ENCODE measurements around the gene DEPDC1B. TPM values are rescaled to one million over a fixed set of nuclear protein-coding genes. Genes with fewer than 3 reads are reported as not detected.
"Not testable (repeated sequence)": the region's sequence is repeated elsewhere in the genome, so short reads cannot be mapped to it uniquely, and the experiment has no call there.

DEPDC1B gene
- total RNA-seq, 1 experiment from 2014 or later = 31.4 TPM

DNA sequence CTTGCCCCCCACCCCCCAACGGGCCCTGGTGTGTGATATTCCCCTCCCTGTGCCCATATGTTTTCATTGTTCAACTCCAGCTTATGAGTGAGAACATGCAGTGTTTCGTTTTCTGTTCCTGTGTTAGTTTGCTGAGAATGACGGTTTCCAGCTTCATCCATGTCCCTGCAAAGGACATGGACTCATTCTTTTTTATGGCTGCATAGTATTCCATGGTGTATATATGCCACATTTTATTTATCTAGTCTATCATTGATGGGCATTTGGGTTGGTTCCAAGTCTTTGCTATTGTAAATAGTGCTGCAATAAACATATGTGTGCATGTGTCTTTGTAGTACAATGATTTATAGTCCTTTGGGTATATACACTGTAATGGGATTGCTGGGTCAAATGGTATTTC lies 11.9 kb upstream of the DEPDC1B start:
- not testable (repeated sequence) for H3K9me3 ChIP-seq (replicated peaks); H3K27ac ChIP-seq; H3K36me3 ChIP-seq; H3K4me3 ChIP-seq; DNase-seq; H3K4me1 ChIP-seq; H3K27me3 ChIP-seq

DNA sequence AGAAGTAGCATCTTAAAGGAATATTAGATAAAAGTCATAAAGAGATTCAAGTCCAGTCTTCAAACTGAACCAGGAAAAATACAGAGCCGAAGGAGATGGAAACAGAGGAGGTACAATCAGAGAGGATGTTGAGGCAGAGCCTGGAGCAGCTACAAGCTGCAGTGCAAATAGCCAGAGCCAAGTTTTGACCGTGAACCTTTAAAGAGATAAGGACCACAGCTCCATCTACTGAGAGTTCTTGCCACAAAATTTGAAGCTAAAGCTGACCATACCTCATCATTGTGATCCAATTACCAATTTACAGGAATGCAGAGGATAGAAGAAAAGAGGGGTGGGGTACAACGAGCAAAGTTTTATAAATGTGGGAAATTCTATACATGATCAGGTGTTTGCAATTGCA lies 10.4 kb upstream of the DEPDC1B start:
- H3K9me3 ChIP-seq (replicated peaks) = no peaks in the 10 kb centered on the region
- H3K27me3 ChIP-seq = no peaks in the 10 kb centered on the region
- no peak overlapping the region for H3K4me3 ChIP-seq
- H3K27ac ChIP-seq = no peak overlapping the region
- no peaks in the 10 kb centered on the region for H3K36me3 ChIP-seq
- DNase-seq = no peak
- H3K4me1 ChIP-seq = no peaks in the 10 kb centered on the region

DNA sequence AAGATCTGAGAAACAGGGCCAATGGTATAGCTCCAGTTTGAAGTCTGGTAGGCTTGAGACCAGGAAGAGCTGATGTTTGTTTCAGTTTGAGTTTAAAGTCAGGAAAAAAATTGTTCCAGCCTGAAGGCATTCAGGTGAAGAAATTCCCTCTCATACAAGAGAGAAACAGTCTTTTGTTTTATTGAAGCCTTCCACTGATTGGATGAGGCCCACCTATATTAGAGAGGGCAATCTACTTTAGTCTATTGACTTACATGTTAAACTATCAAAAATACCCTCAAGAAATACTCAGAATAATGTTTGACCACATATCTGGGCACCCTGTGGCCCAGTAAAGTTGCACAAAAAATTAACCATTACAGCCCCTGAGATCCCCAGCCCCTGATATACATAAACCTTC lies 5.2 kb upstream of the DEPDC1B start:
- H3K27me3 ChIP-seq = no peaks in the 10 kb centered on the region
- no peak for DNase-seq
- H3K4me3 ChIP-seq = no peak overlapping the region
- H3K36me3 ChIP-seq = no peaks in the 10 kb centered on the region
- H3K4me1 ChIP-seq = peaks cover 4% of the 10 kb centered on the region
- no peak overlapping the region for H3K27ac ChIP-seq
- H3K9me3 ChIP-seq (replicated peaks) = no peaks in the 10 kb centered on the region

DNA sequence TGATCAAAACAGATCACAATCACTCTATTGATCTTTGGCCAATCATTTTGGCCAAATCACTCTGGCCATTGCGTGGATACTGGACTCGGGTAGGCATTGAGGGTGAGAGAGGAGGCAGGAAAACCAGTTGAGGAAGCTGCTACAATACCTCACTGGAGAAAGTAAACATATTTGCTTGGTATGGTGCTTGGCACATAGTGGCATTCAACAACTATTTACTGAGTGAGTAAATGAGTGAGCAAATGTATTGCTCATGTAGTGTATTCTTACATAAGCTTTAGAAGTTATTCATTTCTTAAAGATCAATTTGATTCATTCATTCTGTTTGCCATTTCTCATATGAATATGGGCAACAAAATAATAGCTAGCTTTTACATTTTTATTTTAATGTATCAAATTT lies 4.0 kb upstream of the DEPDC1B start:
- Histone ChIP-seq H3K9me3 (replicated peaks) (no peaks in the 10 kb centered on the region), H3K4me1 (peaks cover 4% of the 10 kb centered on the region), H3K36me3 (no peaks in the 10 kb centered on the region), H3K4me3 (no peak overlapping the region), H3K27me3 (no peaks in the 10 kb centered on the region), H3K27ac (no peak overlapping the region)
- no peak for DNase-seq

DNA sequence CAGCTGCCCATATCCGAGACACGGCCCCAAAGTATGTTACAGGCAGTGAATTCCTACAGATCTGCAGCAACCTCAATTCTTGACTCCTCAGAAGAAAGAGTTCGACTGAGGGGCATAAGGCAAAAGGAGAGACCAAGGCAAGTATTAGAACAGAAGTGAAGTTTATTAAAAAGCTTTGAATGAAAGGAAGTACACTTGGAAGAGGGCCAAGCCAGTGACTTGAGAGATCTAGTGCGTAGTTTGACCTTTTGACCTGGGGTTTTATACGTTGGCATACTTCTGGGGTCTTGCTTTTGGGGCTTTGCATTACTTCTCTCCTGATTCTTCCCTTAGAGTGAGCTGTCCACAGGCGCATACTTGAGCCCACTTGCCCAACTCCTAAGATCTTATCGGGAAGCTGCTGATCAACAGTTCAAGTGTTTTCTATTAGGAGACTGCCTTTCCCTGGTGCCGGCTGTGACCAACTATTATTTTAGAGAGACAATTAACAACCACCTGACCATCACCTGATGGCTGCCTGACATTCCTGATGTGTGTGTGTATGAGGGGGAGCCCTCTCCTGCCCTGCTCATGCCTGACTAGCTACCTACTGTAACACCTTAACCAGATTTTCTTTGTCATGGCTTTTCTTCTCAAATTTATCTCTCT lies 1.5 kb upstream of the DEPDC1B start:
- Histone ChIP-seq H3K36me3 (no peaks in the 10 kb centered on the region), H3K9me3 (replicated peaks) (no peaks in the 10 kb centered on the region), H3K4me3 (peak overlapping the region; percentile 79; the same call in 1 of the 2 replicates), H3K27ac (no peak overlapping the region), H3K27me3 (no peaks in the 10 kb centered on the region), H3K4me1 (peaks cover 7% of the 10 kb centered on the region)
- peak in 1 of 2 experiments; percentile 22 for DNase-seq

DNA sequence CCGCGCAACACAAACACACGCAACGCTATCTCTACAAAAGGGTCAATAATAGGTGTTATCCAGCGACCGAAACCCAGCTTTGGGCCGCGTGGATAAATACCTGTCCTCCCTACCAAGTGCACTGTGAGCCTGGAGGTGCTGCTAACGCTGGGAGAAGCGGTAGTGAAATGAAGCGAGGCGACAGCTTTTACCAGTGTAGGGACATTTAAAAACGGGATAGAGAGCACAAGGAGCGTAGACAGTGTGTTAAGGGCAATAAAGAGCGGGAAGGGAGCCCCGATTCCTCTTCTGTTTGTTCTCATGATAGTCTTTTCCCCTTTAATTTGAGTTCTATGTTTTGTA lies 421 bp upstream of the DEPDC1B start:
- Histone ChIP-seq H3K4me1 (peaks cover 7% of the 10 kb centered on the region), H3K9me3 (replicated peaks) (no peaks in the 10 kb centered on the region), H3K36me3 (no peaks in the 10 kb centered on the region), H3K4me3 (peak overlapping the region; percentile 79), H3K27me3 (no peaks in the 10 kb centered on the region), H3K27ac (peak overlapping the region; percentile 92)
- DNase-seq = peak in 1 of 2 experiments; percentile 50

DNA sequence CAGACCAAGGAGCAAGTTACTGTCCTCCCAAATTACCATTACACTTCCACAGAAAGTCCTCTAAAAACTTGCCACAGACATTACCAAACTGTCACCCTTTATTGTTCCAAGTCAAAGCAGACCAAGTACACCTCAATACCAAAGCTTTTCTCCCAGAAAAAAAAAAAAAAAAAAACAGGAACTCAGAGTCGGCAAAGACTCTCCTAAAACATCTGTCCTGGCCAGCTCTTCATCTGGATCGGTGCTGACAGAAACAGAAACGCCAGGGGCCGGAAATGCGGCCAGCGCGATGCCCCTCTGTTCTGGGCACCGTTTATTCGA lies 718 bp downstream of the DEPDC1B start:
- DNase-seq = no peak
- peak overlapping the region; percentile 79 for H3K4me3 ChIP-seq
- no peaks in the 10 kb centered on the region for H3K9me3 ChIP-seq (replicated peaks)
- H3K4me1 ChIP-seq = peaks cover 7% of the 10 kb centered on the region
- peak overlapping the region; percentile 92 for H3K27ac ChIP-seq
- no peaks in the 10 kb centered on the region for H3K27me3 ChIP-seq
- H3K36me3 ChIP-seq = no peaks in the 10 kb centered on the region

DNA sequence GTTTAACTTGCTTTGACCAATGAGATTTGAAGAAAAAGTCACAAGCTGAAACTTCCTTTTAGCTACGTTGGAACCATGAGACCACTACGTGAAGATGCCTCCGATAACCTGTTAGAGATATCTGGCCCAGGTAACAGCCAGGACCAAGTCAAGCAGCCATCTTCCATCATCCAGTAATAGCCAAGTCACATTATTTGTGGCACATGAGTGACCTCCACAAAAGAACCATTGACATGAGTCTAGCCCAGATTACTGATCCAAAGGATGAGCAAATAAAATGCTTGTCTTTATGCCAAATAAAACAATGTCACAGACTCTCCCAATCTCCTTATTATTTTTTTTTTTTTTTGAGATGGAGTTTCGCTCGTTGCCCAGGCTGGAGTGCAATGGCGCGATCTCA lies 1.6 kb downstream of the DEPDC1B start:
- H3K4me1 ChIP-seq = peaks cover 7% of the 10 kb centered on the region
- no peak overlapping the region for H3K27ac ChIP-seq
- no peaks in the 10 kb centered on the region for H3K9me3 ChIP-seq (replicated peaks)
- H3K4me3 ChIP-seq = no peak overlapping the region
- DNase-seq = no peak
- no peaks in the 10 kb centered on the region for H3K27me3 ChIP-seq
- no peaks in the 10 kb centered on the region for H3K36me3 ChIP-seq

DNA sequence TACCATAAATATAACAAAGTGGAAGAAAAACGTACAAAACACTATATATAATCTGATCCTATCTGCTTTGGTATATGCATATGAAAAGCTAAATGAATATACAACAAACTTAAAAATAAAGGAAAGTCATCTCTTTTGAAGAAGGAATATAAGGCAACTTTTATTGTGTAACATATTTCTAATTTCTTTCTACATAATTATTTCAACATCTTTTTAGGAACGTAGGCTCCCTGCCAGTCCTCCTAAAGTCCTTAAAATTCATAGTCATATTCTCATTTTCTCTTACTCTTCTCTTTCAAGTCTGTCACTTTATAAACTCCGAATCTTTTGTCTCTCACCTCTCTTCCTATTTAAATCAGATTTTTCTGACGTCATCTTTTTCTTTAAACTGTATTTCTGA lies 9.6 kb downstream of the DEPDC1B start:
- H3K27me3 ChIP-seq = no peaks in the 10 kb centered on the region
- H3K36me3 ChIP-seq = peaks cover 11% of the 10 kb centered on the region
- no peak overlapping the region for H3K27ac ChIP-seq
- DNase-seq = no peak
- no peak overlapping the region for H3K4me3 ChIP-seq
- H3K4me1 ChIP-seq = no peaks in the 10 kb centered on the region
- no peaks in the 10 kb centered on the region for H3K9me3 ChIP-seq (replicated peaks)

DNA sequence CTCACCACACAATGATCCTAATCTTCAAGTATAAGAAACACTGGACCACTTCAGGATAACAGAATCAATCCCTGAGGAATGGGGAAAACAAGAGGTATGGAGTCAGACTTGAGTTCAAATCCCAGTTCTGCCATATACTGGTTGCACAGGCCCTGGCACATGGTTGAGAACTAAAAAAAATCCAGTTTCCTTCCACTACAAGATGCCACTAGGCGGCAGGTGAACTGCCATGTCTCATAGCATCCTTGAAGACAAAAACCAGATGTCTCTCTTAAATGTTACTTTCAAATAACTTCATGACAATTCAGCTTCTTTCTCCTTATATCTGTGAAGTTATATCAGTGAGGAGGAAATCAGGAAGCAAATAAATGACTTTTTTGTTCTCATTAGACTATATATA lies 11.0 kb downstream of the DEPDC1B start:
- no peaks in the 10 kb centered on the region for H3K27me3 ChIP-seq
- no peaks in the 10 kb centered on the region for H3K4me1 ChIP-seq
- H3K4me3 ChIP-seq = no peak overlapping the region
- H3K9me3 ChIP-seq (replicated peaks) = no peaks in the 10 kb centered on the region
- H3K27ac ChIP-seq = no peak overlapping the region
- peaks cover 15% of the 10 kb centered on the region for H3K36me3 ChIP-seq
- no peak for DNase-seq

DNA sequence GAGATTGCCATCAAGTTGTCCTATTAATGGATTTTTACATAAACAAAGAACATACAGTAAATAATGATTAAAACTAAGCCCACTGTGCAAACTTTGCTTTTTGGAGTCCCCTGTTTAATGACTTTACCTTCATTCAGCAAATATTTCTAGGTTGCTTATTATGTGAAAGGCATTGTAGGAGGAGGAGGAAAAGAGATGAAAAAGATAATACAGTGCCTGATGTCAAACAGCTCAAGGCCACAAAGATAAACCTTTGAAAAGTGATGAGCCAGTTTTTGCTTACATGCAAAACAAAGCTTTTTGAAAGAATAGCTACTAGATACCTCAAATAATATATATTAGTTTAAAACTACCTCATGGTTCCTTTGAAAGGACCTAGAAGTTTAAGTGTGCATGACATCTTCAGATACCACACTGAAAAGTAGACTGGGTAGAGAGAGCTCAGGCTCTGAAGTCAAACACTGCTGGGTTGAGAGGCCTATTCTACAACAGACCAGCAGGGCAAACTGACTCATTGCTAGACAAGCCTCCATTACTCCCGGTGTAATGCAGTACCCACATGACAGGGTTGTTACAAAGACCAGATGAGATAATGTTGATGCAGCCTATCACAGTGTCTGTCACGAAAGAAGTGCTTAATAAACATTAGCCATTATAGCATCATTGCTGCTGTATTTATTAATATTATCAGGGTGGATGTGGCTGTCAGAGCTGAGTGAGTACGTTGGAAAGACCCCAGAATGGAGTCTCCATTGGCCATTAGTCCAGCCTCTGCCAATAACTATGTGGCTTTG lies 11.8 kb downstream of the DEPDC1B start:
- no peaks in the 10 kb centered on the region for H3K4me1 ChIP-seq
- H3K27ac ChIP-seq = no peak overlapping the region
- no peaks in the 10 kb centered on the region for H3K27me3 ChIP-seq
- H3K9me3 ChIP-seq (replicated peaks) = no peaks in the 10 kb centered on the region
- H3K4me3 ChIP-seq = no peak overlapping the region
- DNase-seq = peak in 1 of 2 experiments; percentile 26
- H3K36me3 ChIP-seq = peaks cover 15% of the 10 kb centered on the region

DNA sequence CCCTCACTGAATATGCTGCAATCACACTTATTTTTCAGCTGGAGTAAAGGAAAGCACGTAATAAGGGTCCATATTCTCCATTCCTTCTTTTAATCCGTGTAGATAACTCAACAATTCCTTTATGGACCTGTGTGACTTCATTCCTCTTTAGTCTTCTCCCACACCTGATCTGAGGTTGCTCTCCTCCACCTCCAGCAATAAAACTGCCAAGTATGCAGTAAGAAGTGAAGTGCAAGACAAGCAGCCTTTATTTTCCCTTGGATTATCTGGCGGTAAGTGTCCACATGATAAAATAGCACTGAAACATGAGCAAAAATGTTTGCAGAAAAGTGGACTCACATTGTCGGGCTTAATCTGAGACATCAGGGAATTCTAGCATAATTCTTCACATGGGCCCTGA lies 13.8 kb downstream of the DEPDC1B start:
- DNase-seq = no peak
- no peaks in the 10 kb centered on the region for H3K27me3 ChIP-seq
- H3K9me3 ChIP-seq (replicated peaks) = no peaks in the 10 kb centered on the region
- H3K4me1 ChIP-seq = no peaks in the 10 kb centered on the region
- peaks cover 25% of the 10 kb centered on the region for H3K36me3 ChIP-seq
- H3K4me3 ChIP-seq = no peak overlapping the region
- no peak overlapping the region for H3K27ac ChIP-seq

DNA sequence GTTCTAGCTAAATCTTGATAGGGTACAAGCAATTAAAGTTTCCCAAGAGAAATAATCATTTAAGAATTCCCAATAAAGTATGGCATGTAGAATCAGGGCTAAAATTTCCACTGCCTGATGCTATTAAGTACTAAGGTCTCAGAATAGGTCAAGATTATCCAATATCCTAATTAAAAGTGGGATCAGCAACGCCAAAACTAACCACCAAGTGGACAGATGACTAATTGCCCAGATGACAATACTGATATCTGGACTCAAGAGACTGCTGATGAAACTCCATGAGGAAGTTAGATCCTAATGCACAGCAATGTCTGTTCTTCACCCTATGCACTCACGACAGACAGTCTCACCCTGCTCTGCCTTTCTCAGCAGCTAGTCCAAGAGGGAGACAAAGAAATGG lies 14.3 kb downstream of the DEPDC1B start:
- no peaks in the 10 kb centered on the region for H3K27me3 ChIP-seq
- no peak for DNase-seq
- H3K4me1 ChIP-seq = no peaks in the 10 kb centered on the region
- H3K36me3 ChIP-seq = peaks cover 25% of the 10 kb centered on the region
- H3K4me3 ChIP-seq = no peak overlapping the region
- H3K27ac ChIP-seq = no peak overlapping the region
- H3K9me3 ChIP-seq (replicated peaks) = no peaks in the 10 kb centered on the region

DNA sequence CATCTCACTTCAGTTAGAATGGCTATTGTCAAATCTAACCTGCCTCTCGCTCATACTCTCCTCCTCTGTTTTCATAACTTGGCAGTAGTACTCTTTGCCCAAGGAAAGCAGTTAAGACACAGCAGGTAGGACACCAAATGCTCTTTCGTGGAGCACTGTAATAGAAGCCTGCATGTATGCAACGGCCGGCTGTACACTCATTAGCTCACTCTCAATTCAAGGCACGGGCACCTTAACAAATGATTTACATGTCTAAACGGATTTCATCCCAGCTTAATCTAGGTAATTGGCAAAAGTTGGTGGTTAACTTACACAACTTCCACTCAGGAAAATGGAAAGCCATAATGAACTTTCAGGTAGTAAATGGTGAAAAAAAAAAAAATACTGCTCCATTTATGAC lies 14.9 kb downstream of the DEPDC1B start:
- DNase-seq = no peak
- H3K27me3 ChIP-seq = no peaks in the 10 kb centered on the region
- no peaks in the 10 kb centered on the region for H3K4me1 ChIP-seq
- peaks cover 25% of the 10 kb centered on the region for H3K36me3 ChIP-seq
- no peak overlapping the region for H3K27ac ChIP-seq
- no peaks in the 10 kb centered on the region for H3K9me3 ChIP-seq (replicated peaks)
- no peak overlapping the region for H3K4me3 ChIP-seq

DNA sequence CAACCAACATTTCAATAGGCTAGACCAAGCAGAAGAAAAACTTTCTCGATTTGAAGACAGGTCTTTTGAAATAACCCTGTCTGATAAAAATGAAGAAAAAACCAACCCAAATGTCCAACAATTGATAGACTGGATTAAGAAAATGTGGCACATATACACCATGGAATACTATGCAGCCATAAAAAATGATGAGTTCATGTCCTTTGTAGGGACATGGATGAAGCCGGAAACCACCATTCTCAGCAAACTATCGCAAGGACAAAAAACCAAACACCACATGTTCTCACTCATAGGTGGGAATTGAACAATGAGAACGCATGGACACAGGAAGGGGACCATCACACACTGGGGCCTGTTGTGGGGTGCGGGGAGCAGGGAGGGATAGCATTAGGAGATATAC lies 18.0 kb downstream of the DEPDC1B start:
- not testable (repeated sequence) for H3K27me3 ChIP-seq; H3K9me3 ChIP-seq (replicated peaks); H3K27ac ChIP-seq

DNA sequence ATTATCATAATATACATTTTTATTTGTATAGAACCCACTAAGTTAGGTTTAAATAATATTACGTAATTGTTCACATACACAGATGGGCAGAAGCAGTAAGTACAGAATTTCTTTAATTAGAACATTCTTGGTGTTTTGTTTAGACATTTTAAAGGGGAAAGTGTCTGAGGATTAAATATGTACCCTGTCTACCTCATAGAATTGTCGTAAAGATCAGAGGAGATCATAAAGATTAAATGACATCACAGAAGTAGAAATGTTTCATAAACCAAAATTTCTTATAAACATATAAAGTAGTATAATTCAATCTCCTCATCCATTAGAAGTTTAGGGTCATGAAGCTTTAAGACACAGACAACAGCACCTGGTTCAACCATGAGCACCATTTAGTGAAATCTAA lies 20.1 kb downstream of the DEPDC1B start:
- Histone ChIP-seq H3K27ac (no peak overlapping the region), H3K4me1 (peaks cover 4% of the 10 kb centered on the region), H3K4me3 (no peak overlapping the region), H3K9me3 (replicated peaks) (no peaks in the 10 kb centered on the region), H3K27me3 (no peaks in the 10 kb centered on the region), H3K36me3 (peaks cover 24% of the 10 kb centered on the region)
- DNase-seq = no peak

More for the DNA sequence above, 18.0 kb downstream of the DEPDC1B start:
- H3K4me3 ChIP-seq, DNase-seq, H3K4me1 ChIP-seq: not testable (repeated sequence)
- H3K36me3 ChIP-seq = peaks cover 35% of the 10 kb centered on the region
